SK-N-SH (cell line): Measurements from ENCODE around the gene PIAS2.

ENCODE experiments used
- EP300 ChIP-seq, 2 experiments: IDR thresholded peaks; 2 replicates each; pipeline versions ENCODE4 v1.4.0 to v1.6.1; 2012; ENCODE audit warnings: borderline replicate concordance in 1 of 2, low read depth in 1 of 2, low read length in 1 of 2
- FOXJ3 ChIP-seq: sonication (generic); formaldehyde crosslinking; IDR thresholded peaks from 2 replicates; pipeline ENCODE4 v1.5.1; 2020; ENCODE audit warnings: mild to moderate bottlenecking, missing genetic modification reagents
- GABPA ChIP-seq: IDR thresholded peaks from 2 replicates; pipeline ENCODE4 v1.4.0; 2012; ENCODE audit warnings: low read depth, mild to moderate bottlenecking
- POLR2AphosphoS5 ChIP-seq: IDR thresholded peaks from 2 replicates; pipeline ENCODE4 v1.6.1; 2012; ENCODE audit warnings: low read depth, low read length
- RCOR1 ChIP-seq: fragments of 150-350 bp; IDR thresholded peaks from 2 replicates; pipeline ENCODE4 v1.6.1; 2017; ENCODE audit warnings: antibody characterized with exemption, low read length
- SIN3A ChIP-seq: IDR thresholded peaks from 2 replicates; pipeline ENCODE4 v1.6.1; 2012; ENCODE audit warnings: low read depth, mild to moderate bottlenecking, low read length, moderate library complexity, borderline replicate concordance
- SMC3 ChIP-seq: IDR thresholded peaks from 2 replicates; pipeline ENCODE4 v1.6.1; 2012; ENCODE audit warnings: low read depth, low read length, improper control_type of control experiment
- TAF1 ChIP-seq: IDR thresholded peaks from 2 replicates; pipeline ENCODE4 v1.6.1; 2012; ENCODE audit warnings: low read depth, mild to moderate bottlenecking, low read length, moderate library complexity, borderline replicate concordance
- YY1 ChIP-seq: IDR thresholded peaks from 2 replicates; pipeline ENCODE4 v1.4.0; 2012; ENCODE audit warnings: low read depth, mild to moderate bottlenecking
- TF ChIP-seq, protein P1 (sequence below): fragments of 200-600 bp; sonication (generic); IDR thresholded peaks from 2 replicates; pipeline ENCODE4 v1.6.1; 2017; ENCODE audit warnings: antibody characterized with exemption, mild to moderate bottlenecking, moderate library complexity
- TF ChIP-seq, protein P2 (sequence below): IDR thresholded peaks from 2 replicates; pipeline ENCODE4 v1.4.0; 2012; ENCODE audit warnings: low read depth, borderline replicate concordance

DNA sequence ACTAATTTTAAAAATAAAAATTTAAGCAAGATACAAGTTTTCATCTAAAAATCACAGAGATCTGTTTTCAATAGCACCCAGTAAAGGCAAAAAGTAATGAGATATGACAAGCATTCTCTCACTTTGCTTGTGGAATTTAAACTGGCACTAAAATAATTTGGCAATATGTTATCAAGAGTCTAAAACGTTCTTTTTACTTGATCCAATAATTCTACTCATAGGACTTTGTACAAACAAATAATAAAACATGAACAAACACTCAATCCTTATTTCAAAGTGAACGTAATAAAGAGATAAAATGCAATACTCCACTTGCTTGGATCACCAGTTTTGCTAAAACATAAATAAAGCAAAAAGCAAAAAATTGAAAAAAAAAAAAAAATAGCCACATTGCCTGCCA is 30.4 kb downstream of the PIAS2 start:
- TF ChIP-seq SMC3, result no peak
- TF ChIP-seq, protein P1, sequence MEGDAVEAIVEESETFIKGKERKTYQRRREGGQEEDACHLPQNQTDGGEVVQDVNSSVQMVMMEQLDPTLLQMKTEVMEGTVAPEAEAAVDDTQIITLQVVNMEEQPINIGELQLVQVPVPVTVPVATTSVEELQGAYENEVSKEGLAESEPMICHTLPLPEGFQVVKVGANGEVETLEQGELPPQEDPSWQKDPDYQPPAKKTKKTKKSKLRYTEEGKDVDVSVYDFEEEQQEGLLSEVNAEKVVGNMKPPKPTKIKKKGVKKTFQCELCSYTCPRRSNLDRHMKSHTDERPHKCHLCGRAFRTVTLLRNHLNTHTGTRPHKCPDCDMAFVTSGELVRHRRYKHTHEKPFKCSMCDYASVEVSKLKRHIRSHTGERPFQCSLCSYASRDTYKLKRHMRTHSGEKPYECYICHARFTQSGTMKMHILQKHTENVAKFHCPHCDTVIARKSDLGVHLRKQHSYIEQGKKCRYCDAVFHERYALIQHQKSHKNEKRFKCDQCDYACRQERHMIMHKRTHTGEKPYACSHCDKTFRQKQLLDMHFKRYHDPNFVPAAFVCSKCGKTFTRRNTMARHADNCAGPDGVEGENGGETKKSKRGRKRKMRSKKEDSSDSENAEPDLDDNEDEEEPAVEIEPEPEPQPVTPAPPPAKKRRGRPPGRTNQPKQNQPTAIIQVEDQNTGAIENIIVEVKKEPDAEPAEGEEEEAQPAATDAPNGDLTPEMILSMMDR, result no peak
- no peak for TF ChIP-seq GABPA
- no peak for TF ChIP-seq RCOR1
- no peak for TF ChIP-seq POLR2AphosphoS5
- no peak for TF ChIP-seq FOXJ3
- TF ChIP-seq YY1, result no peak
- TF ChIP-seq TAF1, result no peak
- no peak for TF ChIP-seq EP300 (IDR thresholded peaks at IDR 0.05; ENCODE audit: borderline replicate concordance in 1 of 2, low read depth in 1 of 2, low read length in 1 of 2)
- no peak for TF ChIP-seq SIN3A
- TF ChIP-seq, protein P2, sequence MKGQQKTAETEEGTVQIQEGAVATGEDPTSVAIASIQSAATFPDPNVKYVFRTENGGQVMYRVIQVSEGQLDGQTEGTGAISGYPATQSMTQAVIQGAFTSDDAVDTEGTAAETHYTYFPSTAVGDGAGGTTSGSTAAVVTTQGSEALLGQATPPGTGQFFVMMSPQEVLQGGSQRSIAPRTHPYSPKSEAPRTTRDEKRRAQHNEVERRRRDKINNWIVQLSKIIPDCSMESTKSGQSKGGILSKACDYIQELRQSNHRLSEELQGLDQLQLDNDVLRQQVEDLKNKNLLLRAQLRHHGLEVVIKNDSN, result no peak
